GM13977 (cell line): ENCODE measurements around the gene CGB2.
"Not testable (repeated sequence)": the region's sequence is repeated elsewhere in the genome, so short reads cannot be mapped to it uniquely, and the experiment has no call there.

Source experiments
- DNase-seq: peaks from one replicate; pipeline ENCODE4 v3.0.0; 2012; ENCODE audit warnings: low spot score
- CTCF ChIP-seq: IDR thresholded peaks from 2 replicates; pipeline ENCODE4 v1.5.1; 2012; ENCODE audit warnings: mild to moderate bottlenecking, control low read depth; ENCODE audit not compliant: insufficient read depth; ENCODE audit errors: extremely low read depth, missing control alignments
- in situ Hi-C: fragments of 300-500 bp; cut with MboI; formaldehyde crosslinking; loops from one replicate; pipeline ENCODE4 v1.12.0; 2022; ENCODE audit warnings: low sequenced_read_pairs, low pct_unique_long_range_greater_than_20kb, mixed read lengths, inconsistent platforms; ENCODE audit not compliant: unreplicated experiment

Gene CGB2

GRCh38 chr19:49069026-49069425, 37.3 kb downstream of the CGB2 start:
- no peak for DNase-seq
- in situ Hi-C loops = no loop called here

GRCh38 chr19:49070416-49070815, 38.7 kb downstream of the CGB2 start:
- in situ Hi-C loops = no loop called here
- DNase-seq = no peak
- no peak for TF ChIP-seq CTCF

More at GRCh38 chr19:49069026-49069425, 37.3 kb downstream of the CGB2 start:
- TF ChIP-seq CTCF = no peak

- TF ChIP-seq CTCF = no peak
- peak; percentile 37 for DNase-seq
- in situ Hi-C loops = no loop called here
Measured at GRCh38 chr19:49071860-49072547, 40.3 kb downstream of the CGB2 start.

- DNase-seq = peak; percentile 28
- peak; percentile 6 for TF ChIP-seq CTCF
- in situ Hi-C loops = no loop called here
Measured at GRCh38 chr19:49073514-49074378, 42.1 kb downstream of the CGB2 start.

GRCh38 chr19:49074869-49075268, 43.2 kb downstream of the CGB2 start:
- peak; percentile 62 for TF ChIP-seq CTCF
- in situ Hi-C loops, DNase-seq: not testable (repeated sequence)

- in situ Hi-C loops = no loop called here
- DNase-seq = no peak
- TF ChIP-seq CTCF = no peak
Measured at GRCh38 chr19:49080392-49080791, 48.7 kb downstream of the CGB2 start.
